Stimulated activated CD4-positive, alpha-beta T cell treated with anti-CD3 and anti-CD28 coated beads, Interleukin-1b, Interleukin-23, amount 100 ng/mL, for 24 hours (primary cell): ENCODE measurements around the gene CHAF1B.
"Not testable (repeated sequence)": the region's sequence is repeated elsewhere in the genome, so short reads cannot be mapped to it uniquely, and the experiment has no call there.

Experiments
- DNase-seq, 4 experiments: peaks; one replicate each; pipeline ENCODE4 v3.0.0-alpha.2; 2020; ENCODE audit warnings: low read depth in 4 of 4, low spot score in 1 of 4

CHAF1B gene

DNA sequence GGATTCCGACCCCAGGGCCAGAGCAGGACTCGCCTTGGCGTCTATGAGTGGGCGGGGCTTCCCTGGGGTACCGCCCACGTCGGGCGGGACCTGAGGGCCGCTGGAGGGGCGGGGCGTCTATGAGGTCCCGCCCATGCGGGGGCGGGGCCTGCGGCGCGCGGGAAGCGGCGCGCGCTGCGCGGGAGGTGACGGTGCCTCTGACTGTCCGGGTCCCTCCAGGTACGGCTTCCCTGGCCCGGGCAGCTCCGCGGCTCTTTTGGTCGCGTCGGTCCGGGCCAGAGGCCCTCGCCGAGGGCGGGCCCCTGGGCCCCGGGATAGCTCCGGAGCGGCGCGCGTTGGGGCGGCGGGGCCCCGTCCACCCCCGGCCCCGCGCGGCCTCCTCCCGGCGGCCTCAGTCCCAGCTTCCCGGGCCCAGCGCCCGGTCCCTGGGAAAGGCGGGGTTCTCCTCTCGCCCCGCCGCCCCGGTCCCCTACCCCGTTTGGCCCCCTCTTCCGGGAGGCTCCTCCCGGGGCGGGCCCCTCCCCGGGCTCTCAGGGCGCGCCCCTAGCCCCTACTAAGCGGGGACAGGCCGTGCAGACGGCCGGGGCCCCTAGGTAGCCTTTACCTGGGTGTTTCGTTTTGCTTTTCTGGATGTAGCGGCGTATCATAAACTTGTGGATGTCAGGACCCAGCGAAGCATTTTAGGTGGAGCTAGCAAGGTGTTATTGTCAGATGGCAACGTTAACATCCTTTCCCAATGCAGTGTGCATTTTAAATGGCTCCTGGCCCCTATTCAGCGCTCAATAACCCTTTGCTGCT, at the start of gene CHAF1B:
CHAF1B (plus strand) TSS at position 160 of the 798 bp plus-strand sequence. CDS start 745 bp downstream, outside the sequence.
- peak; percentile 60 to 87 (median 74) for DNase-seq

DNA sequence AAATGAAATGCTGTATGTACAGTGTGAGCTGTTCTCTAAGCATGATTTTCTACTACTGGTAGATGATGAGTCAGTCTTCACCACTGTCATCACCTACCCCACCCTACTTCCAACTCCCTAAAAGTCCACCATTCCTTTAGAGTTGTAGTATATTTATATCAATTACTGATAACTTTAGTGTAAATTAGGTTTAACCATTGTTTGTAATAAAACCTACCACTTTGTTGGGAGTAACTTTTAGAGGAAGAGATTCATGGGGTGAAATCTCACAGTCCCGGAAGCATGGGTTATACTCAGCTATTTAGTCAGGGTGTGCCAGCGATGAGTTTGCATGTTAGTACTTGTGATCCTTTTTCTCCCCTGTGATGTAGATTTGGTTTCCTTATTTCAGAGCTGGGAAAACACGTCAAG, 48.1 kb upstream of the CHAF1B start:
- DNase-seq, result no peak

DNA sequence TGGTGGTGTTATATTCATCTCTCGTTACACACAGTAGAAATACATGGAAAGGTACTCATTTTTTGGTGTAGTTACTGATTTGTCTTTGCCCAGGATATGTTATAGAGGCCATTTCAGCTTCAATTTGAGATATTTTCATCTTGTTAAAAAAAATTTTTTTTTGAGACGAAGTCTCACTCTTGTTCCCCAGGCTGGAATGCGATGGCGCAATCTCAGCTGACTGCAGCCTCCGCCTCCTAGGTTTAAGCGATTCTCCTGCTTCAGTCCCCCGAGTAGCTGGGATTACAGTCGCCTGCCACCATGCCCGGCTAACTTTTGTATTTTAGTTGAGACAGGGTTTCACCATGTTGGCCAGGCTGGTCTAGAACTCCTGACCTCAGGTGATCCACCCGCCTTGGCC, 46.2 kb upstream of the CHAF1B start:
- no peak for DNase-seq

DNA sequence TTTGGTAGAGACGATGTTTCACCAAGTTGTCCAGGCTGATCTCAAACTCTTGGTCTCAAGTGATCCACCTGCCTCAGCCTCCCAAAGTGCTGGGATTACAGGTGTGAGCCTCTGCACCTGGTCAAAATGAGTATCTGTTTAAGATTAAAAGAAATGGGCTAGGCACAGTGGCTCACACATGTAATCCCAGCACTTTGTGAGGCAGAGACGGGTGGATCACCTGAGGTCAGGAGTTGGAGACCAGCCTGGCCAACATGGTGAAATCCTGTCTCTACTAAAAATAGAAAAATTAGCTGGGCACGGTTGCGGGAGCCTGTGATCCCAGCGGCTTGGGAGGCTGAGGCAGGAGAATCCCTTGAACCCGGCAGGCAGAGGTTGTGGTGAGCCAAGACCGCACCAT, 42.6 kb upstream of the CHAF1B start:
- not testable (repeated sequence) for DNase-seq

DNA sequence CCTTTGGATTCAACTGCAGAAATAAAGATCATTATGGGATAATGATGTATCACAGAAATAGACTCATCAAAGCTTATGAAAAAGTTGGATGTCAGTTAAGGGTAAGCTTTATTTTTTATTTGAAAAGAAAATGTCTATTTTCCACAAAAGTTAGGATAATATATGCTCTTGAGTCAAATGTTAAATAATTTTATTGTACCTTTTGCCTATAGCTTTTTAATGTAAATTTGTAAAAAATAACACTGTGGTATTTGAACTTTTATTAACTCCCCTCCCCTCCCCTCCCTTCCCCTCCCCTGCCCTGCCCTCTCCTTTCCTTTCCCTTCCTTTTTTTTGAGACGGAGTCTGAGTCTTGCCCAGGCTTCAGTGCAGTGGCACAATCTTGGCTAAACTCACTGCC, 40.3 kb upstream of the CHAF1B start:
- no peak for DNase-seq

DNA sequence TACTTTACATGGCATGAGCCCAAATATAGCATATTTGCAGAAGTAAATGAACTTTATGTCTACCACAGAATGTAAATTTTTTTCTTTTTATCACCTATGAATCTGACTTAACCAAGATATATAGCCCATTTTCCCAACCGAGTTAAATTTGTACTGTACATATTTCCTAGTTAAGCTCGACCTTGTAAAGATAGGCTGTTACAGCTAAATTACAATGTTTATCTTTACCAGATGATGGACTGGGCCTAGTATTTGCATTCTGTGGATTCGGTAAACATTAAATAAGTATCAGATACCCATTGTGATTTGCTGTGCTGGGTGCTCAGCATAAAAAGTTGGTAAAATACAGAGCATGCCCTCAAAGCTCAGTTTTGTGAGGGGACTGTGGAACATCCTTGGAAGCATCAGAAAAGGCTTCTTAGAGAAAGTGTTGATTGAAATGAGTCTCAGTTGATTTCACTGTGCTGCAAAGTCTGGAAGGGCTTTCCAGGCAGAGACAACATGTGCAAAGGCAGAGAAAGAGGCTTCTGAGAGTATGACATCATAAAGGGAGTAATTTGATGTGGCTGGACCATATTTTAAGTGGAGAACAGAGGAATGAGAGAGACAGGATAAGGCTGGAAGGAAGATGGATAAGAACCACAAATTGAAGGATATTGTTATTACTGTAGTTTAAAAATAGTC, 37.8 kb upstream of the CHAF1B start:
- DNase-seq, result no peak

DNA sequence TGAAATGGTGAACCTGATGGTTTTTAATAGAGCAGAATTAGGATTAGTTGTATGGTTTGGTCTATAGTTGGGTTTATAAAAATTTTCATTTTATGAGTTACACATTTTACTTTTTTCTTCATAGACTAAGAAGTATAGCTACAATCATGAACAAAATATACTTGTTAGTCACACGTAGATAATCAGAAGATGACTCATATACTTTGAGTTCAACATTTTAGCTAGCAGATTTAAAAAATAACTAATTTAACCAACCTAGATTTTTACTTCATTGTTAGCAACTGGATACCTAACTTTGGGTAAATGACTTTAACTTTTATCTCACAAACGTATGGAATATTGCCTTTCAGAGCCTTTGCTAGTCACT, 37.2 kb upstream of the CHAF1B start:
- DNase-seq, result no peak

DNA sequence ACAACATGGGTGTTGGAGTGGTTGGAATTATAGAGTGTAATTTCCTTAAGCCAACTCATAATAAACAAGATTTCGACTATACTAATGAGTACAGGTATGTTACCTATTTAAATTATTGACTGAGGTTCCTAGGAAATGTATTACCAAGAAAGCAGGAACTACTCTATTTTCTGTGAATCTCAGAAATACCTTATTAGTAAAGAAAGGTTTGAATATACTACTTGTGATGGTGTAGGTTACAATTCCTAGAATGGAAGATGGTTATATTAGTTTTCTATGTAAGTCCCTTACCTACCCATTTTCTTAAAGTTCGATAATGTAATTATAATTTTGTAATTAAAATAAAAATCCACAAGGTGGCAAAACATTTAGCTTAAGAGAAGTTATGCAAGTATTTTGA, 35.9 kb upstream of the CHAF1B start:
- DNase-seq, result no peak

DNA sequence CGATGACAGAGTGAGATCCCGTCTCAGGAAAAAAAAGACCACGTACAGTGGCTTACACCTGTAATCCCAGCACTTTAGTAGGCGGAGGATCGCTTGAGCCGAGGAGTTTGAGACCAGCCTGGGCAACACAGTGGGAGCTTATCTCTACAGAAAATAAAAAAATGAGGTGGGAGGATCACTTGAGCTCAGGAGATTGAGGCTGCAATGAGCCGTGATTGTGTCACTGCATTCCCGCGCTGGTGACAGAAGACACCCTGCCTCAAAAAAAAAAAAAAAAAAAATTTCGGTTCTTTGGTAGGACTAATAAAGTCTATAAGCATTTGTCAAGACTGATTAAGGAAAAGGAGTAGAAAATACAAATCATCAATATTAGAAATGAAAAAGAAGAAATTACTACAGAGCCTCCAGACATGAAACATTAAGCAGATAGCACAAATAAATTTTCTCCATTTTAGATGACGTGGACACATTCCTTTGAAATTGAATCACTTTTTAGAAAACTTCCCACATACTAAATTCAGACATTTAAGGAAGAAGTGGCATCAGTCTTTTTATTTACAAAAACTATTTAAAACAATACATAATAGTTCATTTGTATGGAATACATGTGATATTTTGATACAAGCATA, 34.8 kb upstream of the CHAF1B start:
- no peak for DNase-seq

DNA sequence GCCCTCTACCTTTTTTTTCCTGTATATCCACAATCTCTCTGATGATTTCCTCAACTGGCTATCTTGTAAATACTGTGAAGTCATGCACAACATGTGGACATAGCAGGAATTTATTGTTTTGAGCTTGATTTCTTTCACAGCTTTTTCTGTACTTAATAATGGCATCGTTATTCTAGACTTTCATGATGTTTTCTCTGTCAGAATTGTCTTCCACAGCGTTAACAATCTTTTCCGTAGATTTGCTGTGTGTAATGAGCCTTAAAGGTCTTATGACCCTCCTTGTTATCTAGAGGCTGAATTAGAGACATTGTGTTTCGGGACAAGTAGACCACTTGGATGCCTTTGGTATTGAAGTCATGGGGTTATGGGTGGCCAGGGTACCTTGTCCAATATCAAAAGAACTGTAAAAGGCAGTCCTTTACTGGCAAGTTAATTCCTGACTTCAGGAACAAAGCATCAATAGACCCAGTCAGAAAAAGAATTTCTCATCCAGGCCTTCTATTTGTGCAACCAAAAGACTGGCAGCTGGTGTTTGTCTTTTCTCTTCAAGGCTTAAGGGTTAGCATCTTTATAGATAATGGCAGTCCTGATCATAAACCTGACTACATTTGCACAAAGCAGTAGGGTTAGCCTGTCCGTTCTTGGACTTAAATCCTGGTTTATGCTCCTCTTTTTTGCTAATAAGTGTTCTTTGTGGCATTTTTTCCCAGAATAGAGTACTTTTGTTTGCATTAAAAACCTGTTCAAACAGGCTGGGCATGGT, 30.1 kb upstream of the CHAF1B start:
- DNase-seq, result no peak

DNA sequence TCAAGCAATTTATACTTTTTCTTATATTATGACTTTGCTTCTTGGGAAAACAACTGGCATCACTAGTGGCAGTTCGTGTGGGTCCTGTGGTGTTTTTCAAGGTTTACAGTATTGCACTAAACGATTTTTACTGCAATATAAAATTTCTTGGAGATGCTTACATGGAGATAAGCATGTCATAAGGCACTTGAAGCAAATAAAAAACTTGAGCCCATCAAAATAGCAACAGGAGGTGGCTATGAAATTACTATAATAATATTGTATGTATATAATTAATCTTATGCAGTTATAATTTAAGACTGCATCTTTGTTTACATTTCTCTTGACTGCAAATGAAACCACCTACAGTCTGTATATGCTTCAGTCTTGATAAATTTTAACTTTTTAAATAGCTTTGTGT, 29.3 kb upstream of the CHAF1B start:
- no peak for DNase-seq

DNA sequence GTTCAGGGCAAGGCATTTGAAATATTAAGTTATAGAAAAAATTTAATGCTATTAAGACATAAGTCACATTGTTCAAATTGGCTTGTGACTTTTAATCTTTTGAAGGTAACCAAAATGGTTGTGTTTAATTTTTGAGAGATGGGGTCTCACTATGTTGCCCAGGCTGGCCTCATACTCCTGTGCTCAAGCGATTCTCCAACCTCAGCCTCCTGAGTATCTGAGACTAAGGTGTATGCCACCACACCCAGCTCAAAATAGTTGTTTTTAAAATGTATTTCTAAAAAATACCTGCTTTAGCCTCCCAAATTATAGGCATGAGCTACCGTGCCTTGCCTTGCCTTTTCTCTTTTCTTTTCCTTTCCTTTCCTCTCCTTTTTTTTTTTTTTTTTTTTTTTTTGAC, 26.0 kb upstream of the CHAF1B start:
- DNase-seq, result no peak

DNA sequence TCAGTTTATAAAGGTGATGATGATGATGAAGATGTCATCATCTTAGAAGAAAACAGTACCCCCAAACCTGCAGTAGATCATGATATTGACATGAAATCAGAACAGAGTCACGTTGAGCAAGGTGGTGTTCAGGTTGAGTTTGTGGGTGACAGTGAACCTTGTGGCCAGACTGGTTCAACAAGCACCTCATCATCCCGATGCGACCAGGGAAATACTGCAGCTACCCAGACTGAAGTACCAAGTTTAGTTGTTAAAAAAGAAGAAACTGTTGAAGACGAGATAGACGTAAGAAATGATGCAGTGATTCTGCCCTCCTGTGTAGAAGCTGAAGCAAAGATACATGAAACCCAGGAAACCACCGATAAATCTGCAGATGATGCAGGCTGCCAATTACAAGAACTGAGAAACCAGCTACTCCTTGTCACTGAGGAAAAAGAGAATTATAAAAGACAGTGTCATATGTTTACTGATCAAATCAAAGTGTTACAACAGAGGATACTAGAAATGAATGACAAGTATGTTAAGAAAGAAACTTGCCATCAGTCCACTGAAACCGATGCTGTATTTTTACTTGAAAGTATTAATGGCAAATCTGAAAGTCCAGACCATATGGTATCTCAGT, 16.0 kb upstream of the CHAF1B start:
- no peak for DNase-seq

DNA sequence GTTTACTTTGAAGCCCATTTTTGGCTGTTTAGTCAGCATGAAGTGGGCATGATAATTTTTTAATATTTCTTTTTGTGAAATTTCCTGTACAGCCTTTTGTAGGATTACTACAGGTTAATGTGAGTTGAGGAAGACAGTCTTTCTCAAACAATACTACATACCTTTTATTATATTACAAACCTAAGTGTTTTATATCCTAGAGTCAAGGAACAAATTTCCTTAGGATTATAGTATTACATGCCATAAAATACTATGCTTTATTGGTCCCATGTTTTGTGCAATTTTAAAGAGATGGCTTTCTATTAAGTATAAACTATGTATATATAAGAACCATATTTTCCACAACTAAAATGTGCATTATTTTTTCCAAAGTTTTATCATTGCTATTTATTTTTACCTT, 9.2 kb upstream of the CHAF1B start:
- no peak for DNase-seq

DNA sequence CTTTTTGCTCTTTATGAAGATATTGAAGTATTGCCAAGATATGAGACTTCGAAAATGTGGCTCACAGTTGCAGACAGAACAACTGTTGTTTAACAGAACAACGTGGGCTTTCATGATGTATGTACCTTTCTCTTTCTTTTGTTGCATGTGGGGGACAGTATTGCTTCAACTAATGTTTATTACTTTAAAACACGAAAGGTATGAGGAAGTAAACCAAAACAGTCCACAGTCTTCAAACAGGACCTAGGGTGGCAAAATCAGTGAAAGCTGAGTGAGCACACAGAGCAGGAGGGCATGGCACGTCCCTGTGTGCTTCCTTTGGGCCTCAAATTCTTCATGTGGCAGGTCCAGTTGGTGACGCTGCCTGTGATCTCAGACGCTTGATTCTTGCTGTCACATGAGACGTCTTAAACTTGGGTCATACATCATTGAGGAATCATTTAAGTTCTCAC, 7.8 kb upstream of the CHAF1B start:
- no peak for DNase-seq

DNA sequence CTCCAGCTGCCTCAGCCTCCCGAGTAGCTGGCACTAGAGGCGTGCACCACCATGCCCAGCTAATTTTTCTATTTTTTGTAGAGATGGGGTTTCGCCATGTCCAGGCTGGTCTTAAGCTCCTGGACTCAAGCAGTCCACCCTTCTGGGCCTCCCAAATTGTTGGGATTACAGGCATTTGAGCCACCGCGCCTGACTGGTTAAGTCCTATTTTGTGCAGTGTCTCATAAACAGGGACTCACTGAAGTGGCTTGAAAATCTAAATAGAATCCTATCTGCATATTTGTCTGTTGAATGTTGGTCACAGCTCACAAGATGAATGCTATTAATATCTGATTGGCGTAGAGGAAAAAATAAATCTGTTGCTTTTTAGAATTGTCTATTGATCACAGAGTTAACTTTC, 5.9 kb upstream of the CHAF1B start:
- DNase-seq, result no peak

DNA sequence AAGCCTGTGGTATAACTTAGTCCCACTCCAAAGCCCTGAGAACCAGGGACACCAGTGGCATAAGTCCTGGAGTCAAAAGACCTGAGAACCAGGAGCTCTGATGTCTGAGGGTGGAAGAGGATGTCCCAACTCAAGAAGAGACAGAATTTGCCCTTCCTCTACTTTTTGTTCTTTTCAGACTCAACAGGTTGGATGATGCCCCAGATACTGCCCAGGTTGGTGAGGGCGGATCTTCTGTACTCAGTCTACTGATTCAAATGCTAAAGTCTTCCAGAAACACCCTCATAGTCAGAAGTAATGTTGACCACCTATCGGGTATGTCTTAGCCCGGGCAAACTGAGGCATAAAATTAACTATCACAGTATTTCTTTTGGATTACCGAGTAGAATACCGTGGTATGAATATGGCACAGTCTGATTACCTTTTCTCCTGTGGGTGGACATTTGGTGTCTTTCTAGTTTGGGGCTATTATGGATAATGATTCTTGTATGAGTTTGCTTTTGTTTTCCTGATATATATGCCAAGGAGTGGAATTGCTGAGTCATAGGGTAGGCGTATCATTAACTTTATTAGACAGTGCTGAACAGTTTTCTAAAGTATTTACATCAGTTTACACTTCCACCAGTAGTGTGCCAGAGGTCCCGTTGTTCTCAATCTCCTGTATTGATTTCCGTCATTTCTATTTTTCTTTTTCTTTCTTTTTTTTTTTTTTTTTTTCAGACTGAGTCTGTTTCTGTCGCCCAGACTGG, 3.2 kb upstream of the CHAF1B start:
- no peak for DNase-seq

DNA sequence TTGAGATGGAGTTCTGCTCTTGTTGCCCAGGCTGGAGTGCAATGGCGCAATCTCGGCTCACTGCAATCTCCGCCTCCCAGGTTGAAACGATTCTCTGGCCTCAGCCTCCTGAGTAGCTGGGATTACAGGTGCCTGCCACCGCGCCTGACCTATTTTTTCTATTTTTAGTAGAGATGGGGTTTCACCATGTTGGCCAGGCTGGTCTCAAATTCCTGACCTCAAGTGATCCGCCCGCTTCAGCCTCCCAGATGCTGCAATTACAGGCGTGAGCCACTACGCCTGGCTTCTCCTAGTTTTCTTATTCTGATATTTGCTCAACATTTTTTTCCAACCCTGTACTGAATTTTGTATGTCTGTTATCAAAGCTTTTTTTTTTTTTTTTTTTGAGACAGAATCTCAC, 2.5 kb upstream of the CHAF1B start:
- DNase-seq, result not testable (repeated sequence)

DNA sequence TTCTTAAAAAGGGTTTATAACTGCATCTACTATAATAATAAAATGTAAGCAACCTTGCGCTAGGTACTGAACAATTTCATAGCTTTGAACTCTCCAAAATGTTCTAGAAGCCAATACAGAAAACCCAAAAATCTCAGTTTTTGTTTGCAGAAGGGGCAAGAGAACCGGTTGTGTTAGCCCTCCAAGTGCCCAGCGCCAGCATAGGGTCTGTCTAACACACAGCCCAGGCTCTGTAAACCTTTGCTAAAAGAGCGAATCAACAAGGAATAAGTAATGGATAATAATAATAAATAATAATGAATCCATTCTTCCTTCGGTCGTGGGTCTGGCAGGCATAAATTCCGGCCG, 333 bp upstream of the CHAF1B start:
- DNase-seq, result no peak

DNA sequence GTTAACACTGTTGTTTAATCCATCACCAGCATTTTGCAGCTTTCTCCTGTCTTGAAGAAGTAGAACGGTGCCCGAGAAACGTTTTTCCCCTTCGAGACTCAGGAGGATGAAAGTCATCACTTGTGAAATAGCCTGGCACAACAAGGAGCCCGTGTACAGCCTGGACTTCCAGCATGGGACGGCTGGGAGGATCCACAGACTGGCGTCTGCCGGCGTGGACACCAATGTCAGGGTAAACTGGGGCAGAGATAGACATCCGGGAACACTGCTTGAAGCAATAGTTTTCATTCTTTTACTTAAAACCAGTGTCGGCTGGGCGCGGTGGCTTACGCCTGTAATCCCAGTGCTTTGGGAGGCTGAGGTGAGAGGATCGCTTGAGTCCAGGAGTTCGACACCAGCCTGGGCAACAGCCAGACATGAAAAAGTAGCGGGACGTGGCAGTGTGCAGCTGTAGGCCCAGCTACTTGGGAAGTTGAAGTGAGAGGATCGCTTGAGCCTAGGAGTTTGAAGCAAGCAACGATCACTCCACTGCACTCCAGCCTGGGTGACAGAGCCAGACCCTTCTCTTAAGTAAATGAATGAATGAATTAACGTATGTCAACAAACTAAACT, 945 bp downstream of the CHAF1B start:
- DNase-seq, result no peak
